ENCODE measurements around the gene THADA.

DNA sequence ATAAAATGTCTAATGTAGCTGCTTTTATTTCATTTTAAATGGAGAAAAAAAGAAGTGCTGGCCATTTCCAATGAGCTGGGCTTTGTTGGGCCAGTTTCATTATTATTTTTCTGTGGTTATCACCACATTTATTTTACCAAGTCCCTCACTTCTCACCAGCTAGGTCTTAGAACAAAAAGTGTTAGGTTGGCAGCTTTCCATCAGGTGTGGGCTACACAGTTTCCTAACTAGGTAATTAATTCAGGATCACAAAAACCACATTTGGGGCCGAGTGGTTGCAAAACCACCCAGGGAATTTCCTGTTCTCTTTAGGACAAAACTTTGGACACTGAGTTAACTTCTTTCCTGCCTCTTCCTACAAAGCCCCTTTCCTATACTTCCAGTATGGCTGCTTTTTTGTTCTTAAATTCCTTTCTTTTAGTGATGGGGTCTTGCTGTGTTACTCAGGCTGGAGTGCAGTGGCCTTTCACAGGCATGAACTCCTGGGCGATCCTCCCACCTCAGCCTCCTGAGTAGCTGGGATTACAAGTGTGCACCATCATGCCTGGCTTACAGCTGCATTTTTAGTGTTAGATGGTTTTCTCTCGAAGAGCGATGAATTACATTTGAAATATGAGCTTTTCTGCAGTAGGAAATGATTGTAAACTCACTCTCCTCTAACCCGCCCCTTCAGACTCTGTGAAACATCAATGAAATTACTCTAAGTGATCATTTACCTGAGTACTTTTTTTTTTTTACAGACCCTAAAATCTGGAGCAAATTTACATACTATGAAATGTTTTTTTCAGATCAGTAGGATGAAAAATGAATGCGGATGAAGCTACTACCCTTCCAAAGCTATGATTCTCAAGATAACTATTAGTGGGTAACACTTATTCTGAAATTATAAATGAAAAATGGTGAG is 366.8 kb downstream of the THADA start:
- TF ChIP-seq CTCF (IDR thresholded peaks at IDR 0.05 in 8 of 11, conservative IDR thresholded peaks at IDR 0.05 in 3 of 11): no peak
- no peak for TF ChIP-seq POLR2AphosphoS5 (IDR thresholded peaks at IDR 0.05)
